Upper lobe of left lung (tissue), 6 donors: ENCODE results near the gene TMEM138. TPM values are rescaled to one million over a fixed set of nuclear protein-coding genes. Genes with fewer than 3 reads are reported as not detected.

Experiments used
- ATAC-seq, 2 donors: fragments of 200-7000 bp; cut with Tn5 transposase; one replicate each; pipeline ENCODE4 v1.9.1; 2022; ENCODE audit warnings: mild to moderate bottlenecking in 2 of 2, moderate library complexity in 2 of 2; ENCODE audit not compliant: low FRiP score in 2 of 2
- DNase-seq, 2 donors: peaks; one replicate each; pipeline ENCODE4 v3.0.0-alpha.2; 2019 to 2020
- H3K27ac ChIP-seq, 4 donors: fragments of 200-600 bp; sonication (generic); one replicate each; pipeline ENCODE4 v1.5.1; 2016 to 2019
- H3K27me3 ChIP-seq, 4 donors: fragments of 200-600 bp; sonication (generic); one replicate each; pipeline ENCODE4 v1.5.1; 2017 to 2019
- H3K36me3 ChIP-seq, 4 donors: fragments of 200-600 bp; sonication (generic); one replicate each; pipeline ENCODE4 v1.5.1; 2016 to 2019
- H3K4me1 ChIP-seq, 4 donors: fragments of 200-600 bp; sonication (generic); one replicate each; pipeline ENCODE4 v1.5.1; 2018 to 2019
- H3K4me3 ChIP-seq, 4 donors: fragments of 200-600 bp; sonication (generic); one replicate each; pipeline ENCODE4 v1.5.1; 2017 to 2019; ENCODE audit warnings: mild to moderate bottlenecking in 2 of 4, moderate library complexity in 1 of 4
- H3K9me3 ChIP-seq, 4 donors: fragments of 200-600 bp; sonication (generic); one replicate each; pipeline ENCODE4 v1.5.1; 2018 to 2019
- EP300 ChIP-seq, 4 donors: sonication (generic); formaldehyde crosslinking; IDR thresholded peaks; one replicate each; pipeline ENCODE4 v1.5.1; 2017; ENCODE audit warnings: antibody characterized with exemption in 4 of 4, control low read depth in 2 of 4
- POLR2A ChIP-seq, 4 donors: fragments of 450-650 bp; IDR thresholded peaks; one replicate each; pipeline ENCODE4 v1.5.1; 2016 to 2017; ENCODE audit warnings: antibody characterized with exemption in 4 of 4, mild to moderate bottlenecking in 2 of 4
- POLR2AphosphoS5 ChIP-seq, 2 donors: sonication (generic); formaldehyde crosslinking; IDR thresholded peaks; one replicate each; pipeline ENCODE4 v1.5.1; 2017; ENCODE audit warnings: antibody characterized with exemption in 2 of 2
- WGBS, 2 donors: methylation state at CpG; one replicate each; pipeline ENCODE4 v1.1.5; 2017 to 2018; 5-methylcytosine and 5-hydroxymethylcytosine counted together
- total RNA-seq, 6 donors: library from RNA; depleted of rRNA in 4 of 6; stranded (reverse); fragments of >200 nt in 4 of 6; gene quantifications; one replicate each; pipeline versions ENCODE4 v1.1.0 to v1.2.1, GENCODE V29; 2016 to 2021
- TF ChIP-seq, protein P1 (sequence below), 6 experiments: fragments of 450-650 bp in 4 of 6; fragments of 200-600 bp in 2 of 6; sonication (generic) in 2 of 6; IDR thresholded peaks; one replicate each; pipeline ENCODE4 v1.5.1; 2016 to 2019; ENCODE audit warnings: antibody characterized with exemption in 6 of 6
- donor health status: DM: no; HTN: no; CAD: no; lungs with moderate emphysema.
- donor health status: DM: no; HTN: yes; CAD: no; lungs with severe emphysema.

Gene TMEM138
- total RNA-seq, 6 donors from 2014 or later, result 23.5 to 95.3 (median 34.5) TPM

DNA sequence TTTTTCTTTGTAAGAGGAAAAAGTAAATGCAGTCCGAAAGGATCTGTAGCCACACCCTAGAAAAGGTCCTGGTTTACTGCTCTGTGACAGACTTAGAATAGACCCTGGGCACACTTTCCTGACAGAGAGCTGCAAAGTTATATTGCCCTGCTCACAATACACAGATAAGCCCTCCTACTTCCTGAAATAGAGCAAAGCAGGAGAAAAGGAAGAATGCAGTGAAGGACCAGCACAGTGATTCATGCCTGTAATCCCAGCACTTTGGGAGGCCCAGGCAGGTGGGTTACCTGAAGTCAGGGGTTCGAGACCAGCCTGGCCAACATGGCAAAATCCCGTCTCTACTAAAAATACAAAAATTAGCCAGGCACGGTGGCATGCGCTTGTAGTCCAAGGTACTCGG, 2.7 kb upstream of the TMEM138 start:
- H3K27ac ChIP-seq, result peak overlapping the region in 2 of 4 donors; percentile 5 to 97
- no peak for TF ChIP-seq POLR2A (IDR thresholded peaks at IDR 0.05)
- TF ChIP-seq, protein P1, sequence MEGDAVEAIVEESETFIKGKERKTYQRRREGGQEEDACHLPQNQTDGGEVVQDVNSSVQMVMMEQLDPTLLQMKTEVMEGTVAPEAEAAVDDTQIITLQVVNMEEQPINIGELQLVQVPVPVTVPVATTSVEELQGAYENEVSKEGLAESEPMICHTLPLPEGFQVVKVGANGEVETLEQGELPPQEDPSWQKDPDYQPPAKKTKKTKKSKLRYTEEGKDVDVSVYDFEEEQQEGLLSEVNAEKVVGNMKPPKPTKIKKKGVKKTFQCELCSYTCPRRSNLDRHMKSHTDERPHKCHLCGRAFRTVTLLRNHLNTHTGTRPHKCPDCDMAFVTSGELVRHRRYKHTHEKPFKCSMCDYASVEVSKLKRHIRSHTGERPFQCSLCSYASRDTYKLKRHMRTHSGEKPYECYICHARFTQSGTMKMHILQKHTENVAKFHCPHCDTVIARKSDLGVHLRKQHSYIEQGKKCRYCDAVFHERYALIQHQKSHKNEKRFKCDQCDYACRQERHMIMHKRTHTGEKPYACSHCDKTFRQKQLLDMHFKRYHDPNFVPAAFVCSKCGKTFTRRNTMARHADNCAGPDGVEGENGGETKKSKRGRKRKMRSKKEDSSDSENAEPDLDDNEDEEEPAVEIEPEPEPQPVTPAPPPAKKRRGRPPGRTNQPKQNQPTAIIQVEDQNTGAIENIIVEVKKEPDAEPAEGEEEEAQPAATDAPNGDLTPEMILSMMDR (IDR thresholded peaks at IDR 0.05), result no peak
- WGBS, 2 donors, result 78 to 89% methylated on average over 6 of the region's 6 CpGs
- no peaks in the 10 kb centered on the region for H3K9me3 ChIP-seq
- H3K4me1 ChIP-seq, result peaks cover 31 to 41% (median 34%) of the 10 kb centered on the region in 4 donors
- no peak for DNase-seq
- ATAC-seq, result no peak
- no peak overlapping the region for H3K4me3 ChIP-seq
- H3K27me3 ChIP-seq, result no peaks in the 10 kb centered on the region
- H3K36me3 ChIP-seq, result peaks cover 3 to 17% (median 10%) of the 10 kb centered on the region in 4 donors

DNA sequence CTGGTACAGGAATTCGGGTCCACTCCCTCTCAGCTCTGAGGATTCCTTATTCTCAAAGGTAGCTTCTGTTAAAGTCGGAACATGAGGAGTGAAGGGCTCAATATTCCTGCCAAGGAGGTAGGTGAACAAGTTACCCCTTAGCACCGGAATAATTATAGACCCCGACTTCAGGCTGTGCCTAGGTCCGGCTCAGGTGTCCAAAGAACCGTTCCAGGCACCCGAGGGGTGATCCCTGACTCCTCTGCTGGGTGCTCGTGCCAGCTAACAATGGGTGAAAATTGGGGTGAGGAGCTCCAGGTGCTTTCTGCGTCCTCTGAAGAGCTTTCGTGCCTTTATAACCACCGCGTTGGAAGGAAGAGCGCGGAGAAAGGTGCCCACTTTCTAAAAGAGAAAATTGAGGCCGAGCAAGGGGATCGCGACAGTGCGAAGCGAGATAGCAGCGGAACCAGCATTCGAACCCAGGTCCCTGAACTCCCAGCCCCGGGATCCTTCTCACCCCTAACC, 885 bp upstream of the TMEM138 start:
- ATAC-seq (no peak), DNase-seq (no peak)
- peaks cover 31 to 41% (median 34%) of the 10 kb centered on the region in 4 donors for H3K4me1 ChIP-seq
- H3K4me3 ChIP-seq, result peak overlapping the region; percentile 60 to 97 (median 72)
- H3K27ac ChIP-seq, result peak overlapping the region; percentile 97 to 99 (median 98)
- 2 to 3% methylated on average over 20 to 22 of the region's 22 CpGs for WGBS, 2 donors
- peaks cover 8 to 26% (median 22%) of the 10 kb centered on the region in 4 donors for H3K36me3 ChIP-seq
- no peaks in the 10 kb centered on the region for H3K27me3 ChIP-seq
- H3K9me3 ChIP-seq, result no peaks in the 10 kb centered on the region
- TF ChIP-seq POLR2AphosphoS5 (IDR thresholded peaks at IDR 0.05), result no peak
- TF ChIP-seq POLR2A (IDR thresholded peaks at IDR 0.05), result no peak
- TF ChIP-seq EP300 (IDR thresholded peaks at IDR 0.05), result no peak
- TF ChIP-seq, protein P1 (IDR thresholded peaks at IDR 0.05), result no peak

DNA sequence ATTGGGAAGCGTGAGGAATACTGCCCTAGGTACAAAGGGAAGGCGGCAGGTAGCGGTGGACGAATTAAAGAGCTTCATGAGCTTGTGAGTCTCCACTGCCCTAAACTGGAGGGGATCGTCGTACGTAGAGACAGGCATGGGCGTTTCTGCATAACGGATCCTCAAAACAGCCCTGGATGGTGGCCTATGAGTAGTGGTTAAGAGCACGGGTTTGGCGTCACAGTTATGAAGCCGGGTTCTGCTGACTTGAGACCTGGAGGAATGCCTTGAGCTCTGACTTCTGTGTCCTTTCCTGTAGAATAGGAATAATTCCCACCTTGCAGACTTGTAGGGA, 335 bp downstream of the TMEM138 start:
- WGBS, 2 donors, result 0% methylated on average over 10 to 12 of the region's 12 CpGs
- peak; percentile 5 to 43 for ATAC-seq
- H3K27me3 ChIP-seq, result no peaks in the 10 kb centered on the region

DNA sequence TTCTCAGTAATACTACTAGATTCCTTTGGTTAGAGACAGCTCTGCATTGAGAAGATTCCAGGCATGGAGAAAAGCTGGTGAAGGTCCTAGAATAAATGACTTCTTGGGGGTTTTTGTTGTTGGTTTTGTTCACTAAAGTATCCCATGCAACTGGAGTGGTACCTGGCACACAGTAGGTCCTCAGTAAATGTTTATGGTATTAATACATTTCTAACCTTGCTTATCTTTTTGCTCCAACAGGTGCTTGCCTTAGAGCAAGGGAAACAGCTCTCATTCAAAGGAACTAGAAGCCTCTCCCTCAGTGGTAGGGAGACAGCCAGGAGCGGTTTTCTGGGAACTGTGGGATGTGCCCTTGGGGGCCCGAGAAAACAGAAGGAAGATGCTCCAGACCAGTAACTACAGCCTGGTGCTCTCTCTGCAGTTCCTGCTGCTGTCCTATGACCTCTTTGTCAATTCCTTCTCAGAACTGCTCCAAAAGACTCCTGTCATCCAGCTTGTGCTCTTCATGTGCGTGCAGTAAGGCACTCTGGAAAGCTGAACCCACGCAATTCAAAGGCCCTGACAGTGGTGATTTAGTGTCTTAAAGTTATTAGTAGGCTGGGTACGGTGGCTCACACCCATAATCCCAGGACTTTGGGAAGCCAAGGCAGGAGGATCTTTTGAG, 2.0 kb downstream of the TMEM138 start:
- ATAC-seq, result no peak
- Histone ChIP-seq H3K4me1 (peaks cover 24 to 30% (median 28%) of the 10 kb centered on the region in 4 donors), H3K27ac (no peak overlapping the region), H3K36me3 (peaks cover 29 to 54% (median 49%) of the 10 kb centered on the region in 4 donors), H3K9me3 (no peaks in the 10 kb centered on the region), H3K4me3 (no peak overlapping the region), H3K27me3 (no peaks in the 10 kb centered on the region)
- TF ChIP-seq POLR2A (IDR thresholded peaks at IDR 0.05) (no peak), EP300 (IDR thresholded peaks at IDR 0.05) (no peak), POLR2AphosphoS5 (IDR thresholded peaks at IDR 0.05) (no peak)
- TF ChIP-seq, protein P1 (IDR thresholded peaks at IDR 0.05), result no peak
- 65 to 89% methylated on average over 4 to 5 of the region's 5 CpGs for WGBS, 2 donors
- DNase-seq, result no peak

More for the DNA sequence above, 335 bp downstream of the TMEM138 start:
- H3K4me1 ChIP-seq, result peaks cover 29 to 34% (median 32%) of the 10 kb centered on the region in 4 donors
- no peaks in the 10 kb centered on the region for H3K9me3 ChIP-seq
- peak overlapping the region; percentile 97 to 99 (median 98) for H3K27ac ChIP-seq
- peaks cover 17 to 38% (median 34%) of the 10 kb centered on the region in 4 donors for H3K36me3 ChIP-seq
- DNase-seq, result no peak
- TF ChIP-seq POLR2A (IDR thresholded peaks at IDR 0.05) (no peak), EP300 (IDR thresholded peaks at IDR 0.05) (no peak), POLR2AphosphoS5 (IDR thresholded peaks at IDR 0.05) (no peak)
- TF ChIP-seq, protein P1 (IDR thresholded peaks at IDR 0.05), result no peak
- H3K4me3 ChIP-seq, result peak overlapping the region; percentile 60 to 97 (median 72)
